ENCODE results near the gene HPCAL4.

The HPCAL4 gene

DNA sequence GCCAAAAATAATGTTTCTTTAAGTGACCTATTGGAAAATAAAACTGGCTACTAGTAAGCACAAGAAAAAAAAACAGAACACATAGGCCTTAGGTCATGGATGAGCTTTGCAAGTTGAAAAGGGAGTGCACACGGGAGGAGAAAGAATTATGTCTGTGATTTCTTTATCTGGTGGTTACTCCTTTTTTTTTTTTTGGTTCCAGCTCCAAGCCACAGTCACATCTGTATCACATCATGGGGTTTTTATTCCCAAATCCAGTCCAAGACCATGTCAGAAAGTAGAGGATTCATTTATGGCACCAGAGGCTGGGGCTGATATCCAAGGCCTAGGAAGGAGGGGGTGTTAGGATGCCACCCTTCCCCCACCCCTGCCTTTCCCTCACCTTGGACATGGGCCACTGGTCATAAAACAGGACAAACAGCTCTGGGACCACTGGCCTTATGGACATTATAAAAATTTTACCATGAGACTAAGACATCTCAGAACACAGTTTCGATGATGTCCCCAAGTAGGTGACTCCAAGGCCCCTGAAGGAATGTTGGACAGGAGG, 41.5 kb downstream of the HPCAL4 start:
- no peak for DNase-seq (ENCODE audit: low spot score)

- no peak for DNase-seq (ENCODE audit: low spot score)
Observed at GRCh38 chr1:39648496-39648895, 42.7 kb downstream of the HPCAL4 start.

GRCh38 chr1:39647247-39647646, 44.0 kb downstream of the HPCAL4 start:
- no peak for DNase-seq (ENCODE audit: low spot score)

GRCh38 chr1:39646232-39647081, 44.8 kb downstream of the HPCAL4 start:
- DNase-seq (ENCODE audit: low spot score): no peak

DNA sequence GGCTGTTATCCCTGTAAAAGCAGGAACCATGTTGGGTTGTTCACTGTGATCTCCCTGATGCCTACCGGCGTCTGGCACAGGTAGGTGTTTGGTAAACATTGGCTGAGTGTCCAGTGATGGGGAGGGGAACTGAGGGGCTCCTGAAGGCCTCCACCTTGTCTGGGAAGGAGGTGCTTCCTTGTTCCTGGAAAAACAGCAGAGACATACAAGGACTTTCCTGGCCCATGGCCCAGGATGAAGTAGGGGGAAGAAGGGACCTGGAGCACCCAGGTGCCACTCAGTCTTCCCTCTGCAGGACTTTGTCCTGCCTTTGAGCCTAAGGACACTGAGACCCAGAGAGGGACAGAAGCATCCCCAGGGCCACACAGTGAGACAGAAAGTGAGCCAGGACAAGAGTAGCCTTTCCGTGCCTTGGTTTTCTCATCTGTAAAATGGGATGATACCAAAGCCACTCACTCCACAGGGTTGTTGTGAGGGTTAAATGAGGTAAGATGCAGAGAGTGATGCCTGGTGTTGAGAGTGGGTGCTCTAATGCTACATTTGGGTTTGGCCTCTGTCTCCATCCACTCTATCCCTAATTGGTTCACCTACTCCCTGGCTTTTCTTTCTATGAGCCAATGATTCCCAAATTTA, 45.7 kb downstream of the HPCAL4 start:
- no peak for DNase-seq (ENCODE audit: low spot score)

GRCh38 chr1:39643705-39644104, 47.5 kb downstream of the HPCAL4 start:
- no peak for DNase-seq (ENCODE audit: low spot score)

DNA sequence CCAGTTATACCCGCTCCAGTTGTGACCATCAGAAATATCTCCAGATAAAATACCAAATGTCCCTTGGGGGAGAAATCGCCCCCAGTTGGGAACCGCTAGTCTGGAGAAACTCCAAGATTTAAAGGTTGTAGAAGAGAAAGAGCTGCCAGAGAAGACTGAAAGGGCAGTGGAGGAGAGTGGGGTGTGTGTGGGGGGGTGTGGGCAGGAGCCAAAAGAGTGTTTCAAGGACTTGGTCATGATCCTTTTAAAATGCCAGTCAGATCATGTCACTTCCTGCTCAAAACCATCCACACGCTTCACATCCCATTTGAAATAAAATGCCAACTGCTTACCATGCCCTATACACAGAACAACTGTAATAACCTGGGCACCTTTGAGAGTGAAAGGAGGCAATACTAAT, 48.4 kb downstream of the HPCAL4 start:
- peak; percentile 27 for DNase-seq (ENCODE audit: low spot score)

GRCh38 chr1:39640861-39641260, 50.4 kb downstream of the HPCAL4 start:
- no peak for DNase-seq (ENCODE audit: low spot score)

DNA sequence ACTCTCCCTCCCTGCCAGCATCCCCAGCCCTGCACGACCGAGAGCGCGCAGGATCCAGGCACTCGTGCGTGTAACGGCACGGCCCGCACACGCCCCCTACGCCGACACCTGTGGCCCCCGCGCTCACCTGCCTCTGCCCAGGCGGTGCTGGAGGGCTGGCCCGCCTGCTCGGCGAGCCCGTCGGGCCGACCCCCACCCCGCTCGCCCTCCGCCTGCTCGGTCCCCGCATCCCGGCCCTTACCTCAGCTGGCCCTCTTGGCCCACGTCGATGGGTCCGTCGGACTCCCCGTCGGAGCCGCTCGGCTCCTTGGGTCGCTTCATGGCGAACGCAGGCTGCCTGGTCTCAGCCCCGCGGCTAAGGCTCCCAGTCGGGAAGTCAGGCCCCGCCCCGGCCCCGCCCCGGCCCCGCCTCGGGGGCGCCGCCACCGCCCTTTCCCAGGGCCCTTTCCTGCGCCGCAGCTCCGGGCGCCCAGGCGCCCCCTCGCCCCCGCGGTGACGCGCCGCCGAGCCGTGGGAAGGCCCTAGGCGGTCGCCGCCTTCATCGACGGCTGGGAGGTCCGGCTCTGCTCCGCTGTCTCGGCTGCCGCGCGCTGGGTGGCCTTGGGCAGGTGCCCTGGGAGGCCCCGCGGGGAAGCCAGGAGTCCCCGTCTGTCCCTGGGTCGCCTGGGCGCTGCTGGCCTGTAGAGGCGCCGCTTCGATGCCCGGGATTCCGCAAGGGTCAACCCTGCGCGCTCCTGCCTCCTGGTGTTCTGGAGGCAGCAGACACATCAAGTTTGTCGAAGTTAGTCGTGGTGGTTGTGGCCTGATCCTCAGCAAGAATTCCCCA, 51.7 kb downstream of the HPCAL4 start, which contains the start of gene HEYL:
TSS of gene HEYL (minus strand) at position 339 of the 826 bp plus-strand sequence. CDS start at position 321, 18 bp downstream.
- DNase-seq (ENCODE audit: low spot score): no peak

GRCh38 chr1:39638965-39639304, 52.3 kb downstream of the HPCAL4 start:
- DNase-seq (ENCODE audit: low spot score): no peak

GRCh38 chr1:39637361-39637760, 53.9 kb downstream of the HPCAL4 start:
- DNase-seq (ENCODE audit: low spot score): no peak

GRCh38 chr1:39635871-39636210, 55.4 kb downstream of the HPCAL4 start:
- no peak for DNase-seq (ENCODE audit: low spot score)

- DNase-seq (ENCODE audit: low spot score): no peak
Observed at GRCh38 chr1:39635205-39635870, 55.9 kb downstream of the HPCAL4 start.

GRCh38 chr1:39633422-39633821, 57.8 kb downstream of the HPCAL4 start:
- no peak for DNase-seq (ENCODE audit: low spot score)

- no peak for DNase-seq (ENCODE audit: low spot score)
Observed at GRCh38 chr1:39632682-39633417, 58.4 kb downstream of the HPCAL4 start.

DNA sequence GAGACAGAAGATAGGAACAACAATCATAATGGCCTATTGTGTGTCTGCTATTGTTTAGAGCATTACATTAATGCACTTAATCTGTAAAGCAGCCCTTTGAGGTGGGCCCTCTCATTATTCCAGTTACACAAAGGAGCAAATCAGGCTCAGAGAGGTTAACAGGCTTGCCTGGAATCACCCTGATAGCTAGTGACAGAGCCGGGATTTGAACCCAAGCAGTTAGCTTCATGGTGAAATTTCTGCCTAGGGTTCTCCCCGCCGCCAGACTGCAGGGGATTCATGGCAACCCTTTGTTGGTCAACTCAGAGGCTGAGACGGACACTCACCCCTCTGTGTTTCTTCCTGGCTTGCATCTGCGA, 58.9 kb downstream of the HPCAL4 start:
- DNase-seq (ENCODE audit: low spot score): no peak

DNA sequence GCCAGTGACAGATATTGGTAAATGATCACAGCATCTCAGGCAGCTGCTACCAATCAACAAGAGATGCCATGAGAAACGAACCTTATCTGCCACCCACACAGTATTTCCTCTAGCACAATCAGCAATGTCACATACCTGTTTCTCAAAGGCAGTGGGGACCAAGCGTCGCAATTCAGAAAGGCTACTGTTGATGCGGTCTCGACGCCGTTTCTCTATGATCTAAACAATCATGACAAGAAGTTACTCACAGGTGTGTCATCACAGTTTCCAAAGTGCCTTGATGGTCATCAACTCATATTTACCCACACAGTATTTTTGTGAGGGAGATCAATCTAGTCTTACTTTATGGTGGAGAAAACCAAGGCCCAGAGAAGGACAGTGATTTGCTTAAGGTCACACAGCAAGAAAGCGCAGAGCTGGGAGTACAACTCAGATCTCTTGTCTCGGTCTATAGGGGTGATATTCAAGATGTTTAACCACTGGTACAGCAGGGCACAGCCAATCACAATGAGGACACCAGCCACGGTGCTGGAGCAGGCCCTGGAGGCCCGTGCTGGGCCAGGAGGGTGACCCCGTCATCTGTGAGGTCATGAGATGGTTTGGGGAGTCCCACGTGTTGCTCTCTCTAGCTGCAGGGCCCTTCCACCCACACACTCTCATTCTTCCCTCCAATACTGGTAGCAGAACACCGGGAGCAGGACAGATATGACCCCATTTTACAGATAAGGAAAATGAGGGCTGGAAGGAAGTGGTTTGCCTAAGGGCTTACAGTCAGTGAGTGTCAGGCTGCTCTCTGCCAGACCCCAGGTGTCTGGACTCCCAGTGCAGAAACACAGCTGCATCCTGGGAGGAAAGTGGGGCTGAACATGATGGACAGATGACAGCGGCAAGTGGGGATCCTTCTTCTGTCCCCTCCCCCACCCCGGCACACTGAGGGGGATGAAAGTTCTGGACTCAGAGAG, 59.6 kb downstream of the HPCAL4 start:
- peak; percentile 35 for DNase-seq (ENCODE audit: low spot score)

- no peak for DNase-seq (ENCODE audit: low spot score)
Observed at GRCh38 chr1:39628807-39629350, 62.4 kb downstream of the HPCAL4 start.

Data from RKO (cell line).